CD4-positive, alpha-beta T cell treated with Interleukin-10 for 1 hour (primary cell): ENCODE results near the gene NRG4.
A peak's percentile ranks its signal among the peaks of the same experiment; 100 is the strongest.
"Not testable (repeated sequence)": the region's sequence is repeated elsewhere in the genome, so short reads cannot be mapped to it uniquely, and the experiment has no call there.

Source experiments
- DNase-seq: peaks from one replicate; pipeline ENCODE4 v3.0.0-alpha.2; 2020

NRG4 gene

GRCh38 chr15:76011627-76012551 is at the start of gene NRG4:
Gene NRG4, minus strand, starts transcription at chr15:76012424. Its CDS starts 1,194 bp downstream, at chr15:76011230.
- no peak for DNase-seq

- DNase-seq: no peak
Observed at GRCh38 chr15:76061700-76062099, 49.5 kb upstream of the NRG4 start.

- DNase-seq: peak; percentile 35
Observed at GRCh38 chr15:76060118-76060989, 48.1 kb upstream of the NRG4 start.

GRCh38 chr15:76059320-76060117 is 47.3 kb upstream of the NRG4 start, which contains the start of gene TMEM266:
Gene TMEM266, plus strand, starts transcription at chr15:76059985. Its CDS starts 74,279 bp downstream, at chr15:76134264.
- DNase-seq: peak; percentile 10

GRCh38 chr15:76058714-76059319 is 46.6 kb upstream of the NRG4 start:
- DNase-seq: no peak

- peak; percentile 51 for DNase-seq
Observed at GRCh38 chr15:76057332-76058000, 45.2 kb upstream of the NRG4 start.

GRCh38 chr15:76056931-76057330 is 44.7 kb upstream of the NRG4 start:
- DNase-seq: no peak

- not testable (repeated sequence) for DNase-seq
Observed at GRCh38 chr15:76054201-76054600, 42.0 kb upstream of the NRG4 start.

- no peak for DNase-seq
Observed at GRCh38 chr15:76038512-76038911, 26.3 kb upstream of the NRG4 start.

GRCh38 chr15:76035593-76035992 is 23.4 kb upstream of the NRG4 start:
- DNase-seq: no peak

- DNase-seq: no peak
Observed at GRCh38 chr15:76034111-76034510, 21.9 kb upstream of the NRG4 start.

GRCh38 chr15:76033438-76033837 is 21.2 kb upstream of the NRG4 start:
- DNase-seq: no peak

- DNase-seq: no peak
Observed at GRCh38 chr15:76032046-76032445, 19.8 kb upstream of the NRG4 start.

GRCh38 chr15:76024021-76024768 is 12.0 kb upstream of the NRG4 start:
- DNase-seq: no peak

- DNase-seq: not testable (repeated sequence)
Observed at GRCh38 chr15:76013470-76013869, 1.2 kb upstream of the NRG4 start.

- DNase-seq: no peak
Observed at GRCh38 chr15:76010613-76011012, 1.6 kb downstream of the NRG4 start.

- peak; percentile 1 for DNase-seq
Observed at GRCh38 chr15:76006136-76006778, 6.0 kb downstream of the NRG4 start.

GRCh38 chr15:76003364-76003763 is 8.9 kb downstream of the NRG4 start:
- DNase-seq: no peak

GRCh38 chr15:75995611-75996010 is 16.6 kb downstream of the NRG4 start:
- no peak for DNase-seq

- DNase-seq: no peak
Observed at GRCh38 chr15:75994220-75994619, 18.0 kb downstream of the NRG4 start.
